ENCODE results near the gene BTG2.

DNA sequence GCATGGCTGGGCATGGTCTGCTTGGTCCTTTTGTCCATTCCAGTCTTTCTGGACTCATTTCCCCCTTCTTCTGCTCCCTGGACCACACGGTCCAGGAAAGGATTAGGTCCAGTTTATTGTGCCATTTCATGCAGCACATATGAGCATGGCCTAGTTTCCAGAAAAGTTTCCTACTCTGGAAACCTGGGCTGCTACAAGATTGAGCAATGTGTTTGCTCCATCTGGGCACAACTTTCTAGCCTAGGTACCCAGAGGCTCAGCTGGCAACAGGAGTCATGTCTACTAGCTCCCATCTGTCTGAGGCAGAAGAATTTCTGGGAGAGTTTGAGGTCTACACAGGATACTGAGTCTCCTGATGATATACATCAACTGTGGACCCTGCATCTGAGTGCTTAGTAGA lies 30.8 kb downstream of the BTG2 start:
- TF ChIP-seq, protein P1, sequence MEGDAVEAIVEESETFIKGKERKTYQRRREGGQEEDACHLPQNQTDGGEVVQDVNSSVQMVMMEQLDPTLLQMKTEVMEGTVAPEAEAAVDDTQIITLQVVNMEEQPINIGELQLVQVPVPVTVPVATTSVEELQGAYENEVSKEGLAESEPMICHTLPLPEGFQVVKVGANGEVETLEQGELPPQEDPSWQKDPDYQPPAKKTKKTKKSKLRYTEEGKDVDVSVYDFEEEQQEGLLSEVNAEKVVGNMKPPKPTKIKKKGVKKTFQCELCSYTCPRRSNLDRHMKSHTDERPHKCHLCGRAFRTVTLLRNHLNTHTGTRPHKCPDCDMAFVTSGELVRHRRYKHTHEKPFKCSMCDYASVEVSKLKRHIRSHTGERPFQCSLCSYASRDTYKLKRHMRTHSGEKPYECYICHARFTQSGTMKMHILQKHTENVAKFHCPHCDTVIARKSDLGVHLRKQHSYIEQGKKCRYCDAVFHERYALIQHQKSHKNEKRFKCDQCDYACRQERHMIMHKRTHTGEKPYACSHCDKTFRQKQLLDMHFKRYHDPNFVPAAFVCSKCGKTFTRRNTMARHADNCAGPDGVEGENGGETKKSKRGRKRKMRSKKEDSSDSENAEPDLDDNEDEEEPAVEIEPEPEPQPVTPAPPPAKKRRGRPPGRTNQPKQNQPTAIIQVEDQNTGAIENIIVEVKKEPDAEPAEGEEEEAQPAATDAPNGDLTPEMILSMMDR (IDR thresholded peaks at IDR 0.05) = no peak
- TF ChIP-seq ESRRA (CRISPR knock-in tag; IDR thresholded peaks at IDR 0.05; ENCODE audit: borderline replicate concordance) (no peak), TEAD4 (CRISPR knock-in tag; IDR thresholded peaks at IDR 0.05) (no peak), FOXK1 (CRISPR knock-in tag; IDR thresholded peaks at IDR 0.05) (no peak)
- TF ChIP-seq, protein P2, sequence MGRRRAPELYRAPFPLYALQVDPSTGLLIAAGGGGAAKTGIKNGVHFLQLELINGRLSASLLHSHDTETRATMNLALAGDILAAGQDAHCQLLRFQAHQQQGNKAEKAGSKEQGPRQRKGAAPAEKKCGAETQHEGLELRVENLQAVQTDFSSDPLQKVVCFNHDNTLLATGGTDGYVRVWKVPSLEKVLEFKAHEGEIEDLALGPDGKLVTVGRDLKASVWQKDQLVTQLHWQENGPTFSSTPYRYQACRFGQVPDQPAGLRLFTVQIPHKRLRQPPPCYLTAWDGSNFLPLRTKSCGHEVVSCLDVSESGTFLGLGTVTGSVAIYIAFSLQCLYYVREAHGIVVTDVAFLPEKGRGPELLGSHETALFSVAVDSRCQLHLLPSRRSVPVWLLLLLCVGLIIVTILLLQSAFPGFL (CRISPR knock-in tag; IDR thresholded peaks at IDR 0.05; ENCODE audit: borderline replicate concordance) = no peak

Data from WTC11 (cell line).